ENCODE results near the gene METTL6.

DNA sequence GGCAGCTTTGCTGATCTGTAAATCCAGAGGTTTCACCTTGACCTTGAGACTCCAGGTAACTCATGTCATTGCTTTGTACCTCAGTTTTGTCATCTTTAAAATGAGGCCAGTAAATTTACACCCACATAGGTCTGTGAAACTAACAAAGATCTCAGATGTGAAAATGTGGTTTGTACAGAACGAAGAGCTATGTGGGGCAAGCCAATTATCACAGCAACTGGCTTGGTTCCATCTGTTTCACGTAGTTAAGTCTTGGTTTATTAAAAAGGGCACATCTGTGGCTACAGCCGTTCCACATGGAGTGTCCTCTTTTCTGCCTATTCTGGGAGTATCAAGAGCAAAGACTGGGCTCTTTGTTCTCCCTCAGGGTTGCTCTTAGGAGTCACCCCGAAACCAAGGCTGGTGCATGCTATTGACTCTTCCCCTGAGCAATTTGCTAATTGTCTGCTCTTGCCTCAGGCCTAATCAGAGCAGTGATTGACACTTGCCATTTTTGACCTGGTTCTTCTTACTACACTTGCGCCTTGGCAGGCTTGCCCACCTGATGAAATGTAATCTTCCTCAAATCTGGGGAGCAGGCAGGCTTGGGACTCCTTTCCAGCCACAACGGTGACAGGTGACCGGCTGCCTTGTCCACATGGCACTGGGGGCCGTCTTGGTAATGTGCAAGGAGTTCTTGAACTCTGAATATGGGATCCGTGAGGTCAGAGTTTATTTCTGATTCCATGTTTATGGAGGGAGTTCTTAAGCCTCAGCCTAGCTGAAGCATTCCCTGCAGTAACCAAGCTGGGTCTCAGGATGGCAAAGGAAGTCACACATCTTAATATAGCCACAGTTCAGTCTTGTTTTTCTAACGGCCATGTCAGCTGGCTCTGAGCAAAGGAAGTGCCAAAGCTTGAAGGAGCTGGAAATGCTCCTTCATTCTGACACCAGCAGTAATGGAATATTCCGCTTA is 40.2 kb upstream of the METTL6 start:
- TF ChIP-seq, protein P1, sequence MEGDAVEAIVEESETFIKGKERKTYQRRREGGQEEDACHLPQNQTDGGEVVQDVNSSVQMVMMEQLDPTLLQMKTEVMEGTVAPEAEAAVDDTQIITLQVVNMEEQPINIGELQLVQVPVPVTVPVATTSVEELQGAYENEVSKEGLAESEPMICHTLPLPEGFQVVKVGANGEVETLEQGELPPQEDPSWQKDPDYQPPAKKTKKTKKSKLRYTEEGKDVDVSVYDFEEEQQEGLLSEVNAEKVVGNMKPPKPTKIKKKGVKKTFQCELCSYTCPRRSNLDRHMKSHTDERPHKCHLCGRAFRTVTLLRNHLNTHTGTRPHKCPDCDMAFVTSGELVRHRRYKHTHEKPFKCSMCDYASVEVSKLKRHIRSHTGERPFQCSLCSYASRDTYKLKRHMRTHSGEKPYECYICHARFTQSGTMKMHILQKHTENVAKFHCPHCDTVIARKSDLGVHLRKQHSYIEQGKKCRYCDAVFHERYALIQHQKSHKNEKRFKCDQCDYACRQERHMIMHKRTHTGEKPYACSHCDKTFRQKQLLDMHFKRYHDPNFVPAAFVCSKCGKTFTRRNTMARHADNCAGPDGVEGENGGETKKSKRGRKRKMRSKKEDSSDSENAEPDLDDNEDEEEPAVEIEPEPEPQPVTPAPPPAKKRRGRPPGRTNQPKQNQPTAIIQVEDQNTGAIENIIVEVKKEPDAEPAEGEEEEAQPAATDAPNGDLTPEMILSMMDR (conservative IDR thresholded peaks at IDR 0.05; ENCODE audit: low read length): no peak
- no peak for TF ChIP-seq EZH2phosphoT487 (IDR thresholded peaks at IDR 0.05; ENCODE audit: borderline replicate concordance, low read depth, low read length)
